Non-pigmented ciliary epithelial cell (primary cell): ENCODE results near the gene ARHGEF25.
"Not testable (repeated sequence)": the region's sequence is repeated elsewhere in the genome, so short reads cannot be mapped to it uniquely, and the experiment has no call there.

ENCODE experiments used
- DNase-seq: peaks from one replicate; pipeline ENCODE4 v3.0.0-alpha.2; 2010; ENCODE audit warnings: low read depth

Gene ARHGEF25

GRCh38 chr12:57611108-57611826 is at the start of gene ARHGEF25:
Gene ARHGEF25 (plus strand): TSS chr12:57611435. CDS start chr12:57611895, 460 bp downstream.
- no peak for DNase-seq

- DNase-seq, result no peak
These were observed 47.9 kb upstream of the ARHGEF25 start for GRCh38 chr12:57563358-57563757.

- no peak for DNase-seq
These were observed 47.0 kb upstream of the ARHGEF25 start for GRCh38 chr12:57564178-57564740.

GRCh38 chr12:57568838-57569237 is 42.4 kb upstream of the ARHGEF25 start:
- DNase-seq, result no peak

GRCh38 chr12:57569858-57570257 is 41.4 kb upstream of the ARHGEF25 start:
- DNase-seq, result no peak

- DNase-seq, result not testable (repeated sequence)
These were observed 40.8 kb upstream of the ARHGEF25 start for GRCh38 chr12:57570438-57570837.

- DNase-seq, result no peak
These were observed 39.1 kb upstream of the ARHGEF25 start for GRCh38 chr12:57571926-57572762.

- DNase-seq, result no peak
These were observed 36.4 kb upstream of the ARHGEF25 start for GRCh38 chr12:57574795-57575194.

- DNase-seq, result no peak
These were observed 35.2 kb upstream of the ARHGEF25 start for GRCh38 chr12:57575771-57576612.

- DNase-seq, result no peak
These were observed 34.5 kb upstream of the ARHGEF25 start for GRCh38 chr12:57576613-57577160.

- no peak for DNase-seq
These were observed 33.1 kb upstream of the ARHGEF25 start for GRCh38 chr12:57577981-57578758.

GRCh38 chr12:57579011-57579410 is 32.2 kb upstream of the ARHGEF25 start:
- no peak for DNase-seq

- DNase-seq, result no peak
These were observed 31.4 kb upstream of the ARHGEF25 start for GRCh38 chr12:57579677-57580465.

GRCh38 chr12:57580466-57580795 is 30.8 kb upstream of the ARHGEF25 start:
- DNase-seq, result no peak

GRCh38 chr12:57581802-57582201 is 29.4 kb upstream of the ARHGEF25 start:
- DNase-seq, result no peak

GRCh38 chr12:57582440-57582839 is 28.8 kb upstream of the ARHGEF25 start:
- no peak for DNase-seq

- peak; percentile 57 for DNase-seq
These were observed 28.0 kb upstream of the ARHGEF25 start for GRCh38 chr12:57583008-57583831.

GRCh38 chr12:57584050-57584449 is 27.2 kb upstream of the ARHGEF25 start:
- no peak for DNase-seq

- no peak for DNase-seq
These were observed 26.5 kb upstream of the ARHGEF25 start for GRCh38 chr12:57584690-57585089.
